Activated naive CD8-positive, alpha-beta T cell treated with anti-CD3 and anti-CD28 coated beads, Interleukin-2, amount 50 U/mL, for 16 hours (primary cell): Measurements from ENCODE around the gene TMC4.
"Not testable (repeated sequence)": the region's sequence is repeated elsewhere in the genome, so short reads cannot be mapped to it uniquely, and the experiment has no call there.

Experiments
- DNase-seq: peaks from one replicate; pipeline ENCODE4 v3.0.0-alpha.2; 2020; ENCODE audit warnings: low read depth, low spot score

Gene TMC4, protein sequence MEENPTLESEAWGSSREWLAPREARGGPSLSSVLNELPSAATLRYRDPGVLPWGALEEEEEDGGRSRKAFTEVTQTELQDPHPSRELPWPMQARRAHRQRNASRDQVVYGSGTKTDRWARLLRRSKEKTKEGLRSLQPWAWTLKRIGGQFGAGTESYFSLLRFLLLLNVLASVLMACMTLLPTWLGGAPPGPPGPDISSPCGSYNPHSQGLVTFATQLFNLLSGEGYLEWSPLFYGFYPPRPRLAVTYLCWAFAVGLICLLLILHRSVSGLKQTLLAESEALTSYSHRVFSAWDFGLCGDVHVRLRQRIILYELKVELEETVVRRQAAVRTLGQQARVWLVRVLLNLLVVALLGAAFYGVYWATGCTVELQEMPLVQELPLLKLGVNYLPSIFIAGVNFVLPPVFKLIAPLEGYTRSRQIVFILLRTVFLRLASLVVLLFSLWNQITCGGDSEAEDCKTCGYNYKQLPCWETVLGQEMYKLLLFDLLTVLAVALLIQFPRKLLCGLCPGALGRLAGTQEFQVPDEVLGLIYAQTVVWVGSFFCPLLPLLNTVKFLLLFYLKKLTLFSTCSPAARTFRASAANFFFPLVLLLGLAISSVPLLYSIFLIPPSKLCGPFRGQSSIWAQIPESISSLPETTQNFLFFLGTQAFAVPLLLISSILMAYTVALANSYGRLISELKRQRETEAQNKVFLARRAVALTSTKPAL

DNA sequence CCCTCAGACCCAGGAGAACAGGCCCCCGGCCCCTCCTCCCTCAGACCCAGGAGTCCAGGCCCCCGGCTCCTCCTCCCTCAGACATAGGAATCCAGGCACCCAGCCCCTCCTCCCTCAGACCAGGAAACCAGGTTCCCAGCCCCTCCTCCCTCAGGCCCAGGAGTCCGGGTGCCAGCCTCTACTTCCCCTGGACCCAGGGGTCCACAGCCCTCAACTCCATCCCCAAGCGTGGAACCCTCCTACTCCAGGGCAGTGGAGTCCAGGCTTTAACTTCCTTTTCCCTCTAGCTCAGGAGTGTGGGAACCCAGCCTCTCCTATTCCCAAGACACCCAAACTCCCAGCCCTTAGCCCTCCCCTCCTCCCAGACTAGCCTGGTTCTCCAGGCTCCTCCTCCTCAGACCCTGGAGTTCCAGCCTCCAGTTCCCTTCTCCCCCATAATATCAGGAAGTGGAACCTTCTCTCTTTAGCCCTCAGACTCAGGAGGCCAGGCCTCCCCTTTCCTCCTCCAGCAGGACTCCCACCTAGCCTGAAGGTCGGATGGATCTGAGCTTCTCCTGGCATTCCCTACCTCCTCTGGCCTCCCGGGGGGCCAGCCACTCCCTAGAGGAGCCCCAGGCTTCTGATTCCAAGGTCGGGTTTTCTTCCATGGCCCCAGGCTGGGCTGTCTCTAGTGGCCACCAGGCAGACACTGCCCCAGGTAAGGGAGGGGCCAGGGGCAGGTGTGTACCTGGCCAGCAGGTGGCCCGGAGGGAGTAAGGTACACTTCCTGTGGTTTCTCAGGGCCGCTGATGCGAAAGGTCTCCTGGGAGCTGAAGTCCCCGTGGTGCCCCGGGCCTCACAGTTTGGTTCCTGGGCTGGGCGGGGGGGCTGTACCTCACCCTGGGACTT is at the start of gene TMC4:
Gene TMC4 (minus strand): TSS at position 690 of the 888 bp plus-strand sequence. CDS start 43 bp downstream, at position 647.
- no peak for DNase-seq

DNA sequence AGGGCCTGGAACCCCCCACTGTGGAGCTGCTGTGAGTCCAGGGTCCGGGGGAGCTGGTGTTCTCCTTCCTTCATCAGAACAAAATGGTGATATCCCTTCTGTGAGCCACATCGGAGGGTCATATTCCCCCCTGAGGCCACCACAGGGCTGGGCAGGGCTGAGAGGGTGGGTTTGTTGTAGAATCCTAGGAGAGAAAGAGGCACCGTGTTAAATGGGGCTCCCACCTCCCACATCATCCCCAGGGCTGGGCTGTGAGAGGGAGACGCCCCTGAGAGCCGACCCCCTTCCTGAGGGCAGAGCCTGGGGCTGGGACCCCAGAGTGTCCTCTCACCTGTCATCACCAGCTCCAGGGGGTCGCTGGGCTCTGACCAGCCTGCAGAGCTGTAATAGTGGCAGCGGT is 49.0 kb upstream of the TMC4 start:
- DNase-seq: not testable (repeated sequence)

DNA sequence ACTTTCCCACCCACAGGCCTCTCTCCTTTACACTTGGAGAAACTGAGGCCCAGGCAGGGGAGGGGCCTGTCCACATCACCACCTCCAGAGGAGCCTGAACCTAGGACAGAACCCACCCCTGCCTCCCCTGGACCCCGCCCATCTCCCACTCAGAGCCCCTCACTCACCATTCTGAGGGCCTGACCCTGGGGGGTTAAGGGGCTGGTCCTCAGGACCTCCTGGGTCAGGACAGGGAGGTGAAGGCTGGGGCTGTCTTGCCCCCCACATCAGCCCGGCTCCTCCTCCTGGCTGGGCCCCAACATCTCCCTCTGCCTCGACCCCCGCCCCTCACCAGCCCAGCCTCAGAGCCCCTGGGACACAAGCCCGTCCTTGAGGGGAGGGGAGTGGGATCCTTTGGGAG is 46.7 kb upstream of the TMC4 start:
- not testable (repeated sequence) for DNase-seq

DNA sequence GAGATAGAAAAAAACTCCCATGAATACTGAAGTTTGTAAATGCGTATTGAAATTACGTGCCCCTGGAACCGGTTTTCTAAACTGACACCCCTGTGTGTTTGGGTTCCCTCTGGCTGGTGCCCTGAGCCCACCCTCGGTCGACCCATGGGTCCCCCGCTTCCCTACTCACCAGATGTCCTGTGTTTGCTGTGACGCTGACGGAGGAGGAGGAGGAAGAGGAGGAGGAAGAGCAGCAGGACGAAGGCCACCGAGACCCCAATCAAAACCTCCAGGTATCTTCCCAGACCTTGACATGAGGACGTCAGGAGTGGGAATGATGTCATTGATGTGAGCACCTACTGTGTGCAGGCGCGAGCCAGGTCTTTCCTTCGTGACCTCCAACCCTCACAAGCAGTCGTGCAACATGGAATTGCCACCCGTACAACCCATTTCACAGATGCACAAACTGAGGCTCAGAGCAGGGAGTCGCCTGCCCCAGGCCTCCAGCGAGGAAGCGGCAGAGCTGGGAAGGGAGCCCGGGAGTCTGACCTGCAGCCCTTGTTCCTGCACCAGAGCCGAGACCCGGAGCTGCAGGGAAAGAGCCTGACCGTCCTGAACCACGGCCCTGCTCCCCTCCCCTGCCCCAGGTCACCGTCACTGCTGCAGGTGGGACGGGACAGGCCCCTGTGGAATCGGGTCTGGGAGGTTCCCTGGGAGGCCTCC is 46.2 kb upstream of the TMC4 start:
- no peak for DNase-seq

DNA sequence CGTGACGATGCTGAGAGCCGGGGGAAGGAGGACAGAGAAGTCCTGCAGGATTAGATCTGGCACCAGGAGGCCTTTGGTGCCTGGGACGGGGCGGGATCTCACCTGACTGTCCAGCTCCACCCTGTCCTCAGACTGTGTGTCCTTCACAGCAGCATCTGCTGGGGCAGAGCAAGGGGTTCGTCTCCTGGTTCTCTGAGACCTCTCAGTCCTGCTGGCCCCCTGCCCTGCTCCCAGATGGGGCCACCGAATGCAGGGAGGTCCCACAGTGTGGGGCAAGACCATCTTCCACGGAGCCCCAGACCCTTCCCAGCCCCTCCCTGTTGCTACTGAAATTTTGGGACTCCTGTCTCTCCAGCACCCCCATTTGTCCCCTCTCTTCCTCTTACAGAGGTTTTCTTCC is 45.3 kb upstream of the TMC4 start:
- DNase-seq: no peak

DNA sequence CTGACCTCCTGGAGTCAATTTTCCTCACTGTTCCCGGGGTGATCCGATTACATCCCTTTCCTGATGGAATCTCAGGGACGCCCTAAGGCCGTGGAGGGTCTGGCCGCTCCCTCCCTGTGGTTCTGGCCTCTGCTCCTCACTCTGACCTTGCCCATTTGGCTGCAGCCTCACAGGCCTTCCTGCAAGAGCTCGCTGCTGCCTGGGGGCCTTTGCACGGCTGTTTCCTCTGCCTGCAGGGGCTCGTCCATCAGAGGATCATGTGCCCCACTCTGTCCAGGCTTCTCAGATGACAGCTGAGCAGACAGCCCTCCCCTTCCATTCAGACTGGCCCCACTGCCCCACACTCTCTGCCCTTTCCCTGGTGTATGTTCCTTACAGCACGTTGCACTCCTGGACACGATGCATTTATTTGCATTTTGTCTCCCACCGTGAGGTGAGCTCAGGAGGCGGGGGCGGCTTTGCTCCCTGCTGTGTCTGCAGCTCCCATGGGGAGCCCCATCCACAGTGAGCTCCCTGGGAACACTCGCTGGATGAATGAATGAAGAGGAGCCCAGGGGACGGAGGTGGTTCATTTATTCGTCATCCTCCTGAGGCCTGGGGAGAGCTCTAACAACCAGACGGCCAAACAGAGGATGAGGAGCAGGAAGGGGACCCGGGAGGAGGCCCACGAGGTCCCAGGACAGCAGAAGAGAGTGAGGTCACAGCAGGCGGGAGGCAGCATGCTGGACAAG is 44.7 kb upstream of the TMC4 start:
- not testable (repeated sequence) for DNase-seq

DNA sequence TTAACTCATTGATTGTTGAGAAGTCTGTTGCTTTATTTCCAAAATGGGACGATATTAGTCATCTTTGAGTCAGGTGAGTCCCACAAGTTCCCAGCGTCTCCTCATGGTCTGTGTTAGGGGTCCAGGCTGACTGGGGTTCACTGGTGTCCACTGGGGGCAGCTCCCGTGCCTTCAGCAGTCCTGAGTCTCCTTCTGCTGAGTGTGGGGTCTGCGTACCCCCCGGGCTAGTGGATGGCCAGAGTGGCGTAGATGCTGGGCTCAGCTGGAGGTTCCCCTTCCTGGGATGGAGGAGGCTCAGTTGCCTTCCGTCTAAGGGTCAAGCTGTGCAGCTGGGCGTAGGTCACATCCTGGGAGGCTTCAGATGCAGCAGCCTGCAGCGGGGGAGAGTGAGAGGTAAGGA is 43.9 kb upstream of the TMC4 start:
- no peak for DNase-seq

DNA sequence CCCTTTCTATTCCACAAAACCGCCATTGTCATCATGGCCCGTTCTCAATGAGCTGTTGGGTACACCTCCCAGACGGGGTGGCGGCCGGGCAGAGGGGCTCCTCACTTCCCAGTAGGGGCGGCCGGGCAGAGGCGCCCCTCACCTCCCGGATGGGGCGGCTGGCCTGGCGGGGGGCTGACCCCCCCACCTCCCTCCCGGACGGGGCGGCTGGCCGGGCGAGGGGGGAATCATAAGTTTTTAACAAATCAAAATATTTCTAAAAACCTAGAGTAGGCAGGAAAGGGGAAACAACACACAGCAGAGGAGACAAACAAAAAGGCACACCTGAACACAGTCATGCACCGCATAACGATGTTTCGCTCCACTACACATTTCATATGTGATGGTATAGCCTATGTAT is 41.8 kb upstream of the TMC4 start:
- DNase-seq: not testable (repeated sequence)

DNA sequence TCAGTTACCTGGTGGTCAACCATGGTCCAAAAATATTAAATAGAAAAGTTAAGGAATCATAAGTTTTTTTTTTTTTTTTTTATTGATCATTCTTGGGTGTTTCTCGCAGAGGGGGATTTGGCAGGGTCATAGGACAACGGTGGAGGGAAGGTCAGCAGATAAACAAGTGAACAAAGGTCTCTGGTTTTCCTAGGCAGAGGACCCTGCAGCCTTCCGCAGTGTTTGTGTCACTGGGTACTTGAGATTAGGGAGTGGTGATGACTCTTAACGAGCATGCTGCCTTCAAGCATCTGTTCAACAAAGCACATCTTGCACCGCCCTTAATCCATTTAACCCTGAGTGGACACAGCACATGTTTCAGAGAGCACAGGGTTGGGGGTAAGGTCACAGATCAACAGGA is 41.3 kb upstream of the TMC4 start:
- not testable (repeated sequence) for DNase-seq

DNA sequence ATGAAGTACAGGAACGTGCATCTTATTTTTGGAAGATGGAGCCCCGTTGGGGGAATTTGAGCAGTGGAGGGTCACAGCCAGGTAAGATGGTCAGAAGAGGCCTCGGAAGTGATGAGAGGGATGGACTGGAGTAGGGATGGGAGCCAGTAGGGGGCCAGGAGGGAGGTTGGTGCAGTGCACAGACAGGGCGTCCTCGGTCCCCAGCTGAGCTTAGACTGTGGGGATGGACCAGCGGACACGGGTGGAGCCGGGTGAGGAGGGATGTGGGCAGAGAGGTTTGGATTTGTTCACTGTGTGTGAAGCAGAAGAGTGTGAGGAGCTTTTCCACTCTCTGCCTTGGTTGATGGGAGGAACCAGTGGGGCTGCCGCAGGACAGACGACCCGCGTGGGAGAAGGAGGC is 38.3 kb upstream of the TMC4 start:
- no peak for DNase-seq

DNA sequence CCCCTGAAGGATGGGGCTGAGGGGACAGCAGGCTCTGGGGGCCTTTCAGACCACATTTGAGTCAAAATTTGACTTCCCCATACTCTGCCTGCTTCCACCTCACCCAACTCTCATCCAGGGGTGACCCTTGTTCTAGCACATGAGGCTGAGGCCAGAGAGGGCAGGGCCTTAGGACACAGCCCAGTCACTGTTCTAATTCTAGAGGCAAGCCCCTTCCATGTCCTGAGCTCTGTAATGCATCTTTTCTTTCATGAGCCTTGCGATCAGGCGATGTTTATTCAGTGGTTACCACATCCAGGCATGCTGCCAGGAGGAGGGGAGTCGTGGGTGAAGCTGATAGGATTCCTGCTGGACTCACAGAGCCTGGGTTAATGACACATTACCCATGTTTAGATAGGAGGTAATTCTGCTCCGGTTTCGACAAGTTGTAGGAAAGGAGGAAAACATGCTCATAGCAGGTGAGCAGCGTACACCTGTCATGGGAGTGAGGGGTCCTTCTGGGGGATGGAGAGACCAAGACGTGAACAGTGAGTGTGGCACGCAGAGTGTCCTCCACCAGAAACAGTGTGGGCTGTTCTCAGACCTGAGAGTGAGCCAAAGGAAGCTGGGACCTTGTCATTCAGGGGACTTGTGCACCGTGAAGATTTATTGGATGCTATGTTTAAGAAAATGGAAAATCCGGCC is 37.0 kb upstream of the TMC4 start:
- no peak for DNase-seq

DNA sequence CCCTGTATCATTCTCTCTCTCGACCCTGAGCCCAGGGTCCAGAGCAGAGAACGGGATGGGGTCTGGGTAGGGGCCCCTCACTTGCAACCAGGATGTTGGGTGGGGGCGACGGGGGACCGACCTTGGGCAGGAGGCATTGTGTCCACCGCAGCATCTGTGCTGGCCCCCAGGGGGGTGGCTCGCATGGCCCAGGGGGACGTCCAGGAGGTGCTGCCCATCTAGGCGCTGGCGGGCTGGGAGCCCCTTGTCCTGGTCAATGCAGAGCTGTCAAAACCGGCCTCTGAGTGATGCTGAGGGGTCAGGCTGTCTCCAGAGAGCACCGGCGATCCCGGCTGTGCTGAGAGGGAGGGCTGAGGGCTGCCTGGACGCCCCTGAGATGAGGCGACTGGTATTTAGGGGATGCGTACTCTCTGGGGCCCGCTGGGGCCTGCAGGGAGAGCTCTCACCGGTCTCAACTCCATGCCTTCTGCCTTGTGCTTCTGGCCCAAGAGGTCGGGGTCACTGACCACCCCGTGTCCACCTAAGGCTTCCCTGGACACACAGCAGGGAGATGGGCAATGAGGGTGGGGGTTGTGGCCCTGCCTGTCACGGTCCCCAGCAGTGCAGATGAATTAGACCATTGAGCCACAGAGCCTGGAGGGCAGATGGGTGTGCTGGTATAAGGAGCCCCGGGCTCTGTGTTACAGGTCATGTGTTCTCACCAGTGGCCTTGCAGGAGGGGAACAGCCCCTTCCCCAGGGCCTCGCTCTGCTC is 36.3 kb upstream of the TMC4 start:
- no peak for DNase-seq

DNA sequence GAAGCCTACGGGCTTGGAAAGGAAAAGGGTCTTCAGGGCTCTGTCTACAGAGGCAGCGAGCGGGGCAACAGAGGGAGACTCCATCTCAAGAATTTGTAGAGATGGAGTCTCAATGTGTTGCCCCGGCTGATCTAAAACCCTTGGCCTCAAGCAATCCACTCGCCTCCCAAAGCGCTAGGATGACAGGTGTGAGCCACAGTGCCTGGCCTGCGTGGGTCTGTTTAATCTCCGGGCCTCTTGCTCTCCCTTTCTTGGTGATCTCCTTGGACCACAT is 35.8 kb upstream of the TMC4 start:
- DNase-seq: no peak

DNA sequence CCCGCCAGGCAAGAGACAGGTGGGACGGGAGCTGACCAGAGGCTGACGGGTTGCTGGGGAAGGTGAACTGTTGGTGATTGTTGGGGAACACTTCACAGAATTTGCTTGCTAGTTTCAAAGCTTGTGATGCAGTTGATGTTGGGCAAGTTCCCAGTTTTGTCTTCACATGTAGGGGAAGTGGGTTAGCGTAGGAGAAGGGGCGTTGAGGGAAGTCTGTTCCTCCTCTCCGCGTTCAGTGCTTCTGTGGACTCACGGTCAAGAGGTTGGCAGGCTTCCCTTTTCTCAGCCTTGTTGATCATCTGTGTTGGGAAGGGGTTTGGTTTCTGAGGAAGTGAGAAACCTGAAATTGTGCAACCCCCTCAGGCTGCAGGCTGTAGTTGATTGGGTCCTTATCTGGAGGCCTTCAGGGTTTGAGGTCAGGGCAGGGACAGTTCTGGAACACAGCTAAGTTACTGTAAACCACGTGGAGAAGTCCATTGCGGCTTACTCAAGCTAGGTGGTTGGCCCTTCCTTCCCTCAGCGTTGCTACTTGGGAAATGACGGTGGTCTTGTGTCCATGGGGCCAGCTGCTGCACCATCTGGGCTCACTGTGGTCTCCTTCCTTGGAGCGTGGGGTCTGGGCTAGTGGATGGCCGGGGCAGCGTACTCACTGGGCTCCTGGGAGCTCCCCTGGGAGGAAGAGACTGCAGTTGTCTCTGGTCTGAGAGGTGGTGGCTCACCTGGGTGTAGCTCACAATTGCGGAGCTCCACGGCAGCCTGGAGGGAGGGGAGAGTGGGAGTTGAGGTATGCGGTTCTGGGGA is 35.2 kb upstream of the TMC4 start:
- DNase-seq: no peak

DNA sequence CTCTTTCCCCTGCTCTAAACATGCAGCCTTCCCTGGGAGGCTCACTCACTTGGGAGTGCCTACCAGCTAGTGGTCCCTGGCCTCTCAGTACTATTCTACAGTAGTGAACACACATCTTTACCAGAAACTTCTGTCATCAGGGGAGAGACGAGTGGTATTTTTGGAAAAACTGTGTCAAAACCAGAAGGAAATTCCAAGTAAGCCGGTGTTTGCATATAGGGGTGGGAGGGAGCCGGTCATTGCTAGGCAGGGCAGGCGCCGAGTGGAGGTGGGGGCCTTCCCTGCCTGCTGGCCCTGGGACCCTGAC is 34.7 kb upstream of the TMC4 start:
- no peak for DNase-seq

DNA sequence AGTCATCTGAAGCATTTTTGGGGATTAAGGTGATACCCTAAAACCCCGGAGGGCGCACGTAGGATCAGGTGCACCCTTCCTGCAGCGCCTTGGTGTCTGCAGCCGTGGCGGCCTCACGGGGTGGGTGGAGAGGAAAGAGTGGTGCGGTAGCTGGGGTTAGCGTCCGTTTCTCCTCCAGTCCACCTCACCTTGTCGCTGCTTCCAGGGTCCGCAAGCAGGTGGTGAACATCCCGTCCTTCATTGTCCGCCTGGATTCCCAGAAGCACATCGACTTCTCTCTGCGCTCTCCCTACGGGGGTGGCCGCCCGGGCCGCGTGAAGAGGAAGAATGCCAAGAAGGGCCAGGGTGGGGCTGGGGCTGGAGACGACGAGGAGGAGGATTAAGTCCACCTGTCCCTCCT is 34.2 kb upstream of the TMC4 start:
- DNase-seq: not testable (repeated sequence)

DNA sequence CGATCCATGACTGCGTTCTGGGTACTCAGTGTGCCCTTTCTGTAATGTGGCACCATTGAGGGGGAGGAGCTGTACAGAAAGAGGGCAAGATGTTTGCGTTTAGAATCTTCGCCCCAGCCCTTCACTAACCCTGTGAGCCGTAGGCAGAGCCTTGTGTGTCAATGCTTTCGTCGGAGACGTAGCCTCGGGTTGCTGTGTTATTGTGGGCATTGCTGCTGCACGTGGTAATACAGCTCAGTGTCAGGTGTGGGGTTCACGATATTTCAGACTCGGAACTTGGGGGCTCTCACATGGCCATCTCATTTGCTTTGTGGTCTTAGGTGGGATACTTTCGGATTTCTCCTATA is 33.8 kb upstream of the TMC4 start:
- no peak for DNase-seq

DNA sequence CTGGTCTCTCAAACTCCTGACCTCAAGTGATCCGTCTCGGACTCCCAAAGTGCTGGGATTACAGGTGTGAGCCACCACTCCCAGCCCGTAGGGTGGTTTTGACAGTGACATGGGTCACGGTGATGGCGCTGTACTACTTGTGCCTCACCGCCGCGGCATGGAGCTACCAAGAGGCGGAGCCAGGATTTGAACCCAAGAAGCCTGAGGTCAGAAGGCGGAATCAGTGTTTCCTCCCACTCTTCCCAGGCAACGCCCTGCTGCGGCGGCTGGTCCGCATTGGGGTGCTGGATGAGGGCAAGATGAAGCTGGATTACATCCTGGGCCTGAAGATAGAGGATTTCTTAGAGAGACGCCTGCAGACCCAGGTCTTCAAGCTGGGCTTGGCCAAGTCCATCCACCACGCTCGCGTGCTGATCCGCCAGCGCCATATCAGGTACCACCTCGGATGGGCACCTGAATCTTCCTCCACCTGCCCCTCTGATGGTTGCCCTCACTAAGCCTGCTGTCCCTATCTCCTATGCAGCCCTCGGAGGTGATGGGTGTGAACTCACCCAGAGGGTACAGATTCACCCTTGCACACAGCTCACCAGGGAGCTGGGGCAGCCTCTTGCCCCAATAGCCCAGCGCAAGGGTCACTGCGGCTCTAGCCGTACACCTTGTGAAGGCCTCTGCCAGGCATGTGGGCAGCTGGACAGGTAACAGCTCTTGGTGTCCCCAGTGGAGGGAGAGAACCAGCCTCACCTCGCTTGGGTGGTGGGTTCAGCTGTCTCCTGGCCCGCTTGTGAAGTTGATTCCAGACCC is 33.3 kb upstream of the TMC4 start:
- no peak for DNase-seq
